Measurements from ENCODE around the gene SELENOM.
"Not testable (repeated sequence)": the region's sequence is repeated elsewhere in the genome, so short reads cannot be mapped to it uniquely, and the experiment has no call there.

SELENOM gene

DNA sequence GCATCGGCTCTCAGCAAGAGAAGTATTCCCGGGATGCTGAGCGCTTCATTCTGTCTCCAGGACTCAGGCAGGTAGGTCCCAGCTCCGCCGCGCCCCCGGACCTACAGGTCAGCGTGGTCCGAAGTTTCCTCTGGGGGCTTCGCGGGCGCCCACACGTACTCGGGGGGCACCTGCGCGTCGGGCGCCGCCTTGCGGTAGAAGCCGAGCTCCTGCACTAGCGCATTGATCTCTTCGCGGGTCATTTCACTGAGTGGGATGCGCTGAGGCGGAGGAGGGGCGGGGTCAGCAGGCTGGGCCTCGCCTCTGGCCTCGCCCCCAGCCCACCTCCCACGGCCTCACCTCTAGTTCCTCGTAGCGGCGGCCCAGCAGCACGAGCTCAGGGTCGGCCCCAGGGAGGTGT, 2.5 kb downstream of the SELENOM start:
- no peak for DNase-seq

DNA sequence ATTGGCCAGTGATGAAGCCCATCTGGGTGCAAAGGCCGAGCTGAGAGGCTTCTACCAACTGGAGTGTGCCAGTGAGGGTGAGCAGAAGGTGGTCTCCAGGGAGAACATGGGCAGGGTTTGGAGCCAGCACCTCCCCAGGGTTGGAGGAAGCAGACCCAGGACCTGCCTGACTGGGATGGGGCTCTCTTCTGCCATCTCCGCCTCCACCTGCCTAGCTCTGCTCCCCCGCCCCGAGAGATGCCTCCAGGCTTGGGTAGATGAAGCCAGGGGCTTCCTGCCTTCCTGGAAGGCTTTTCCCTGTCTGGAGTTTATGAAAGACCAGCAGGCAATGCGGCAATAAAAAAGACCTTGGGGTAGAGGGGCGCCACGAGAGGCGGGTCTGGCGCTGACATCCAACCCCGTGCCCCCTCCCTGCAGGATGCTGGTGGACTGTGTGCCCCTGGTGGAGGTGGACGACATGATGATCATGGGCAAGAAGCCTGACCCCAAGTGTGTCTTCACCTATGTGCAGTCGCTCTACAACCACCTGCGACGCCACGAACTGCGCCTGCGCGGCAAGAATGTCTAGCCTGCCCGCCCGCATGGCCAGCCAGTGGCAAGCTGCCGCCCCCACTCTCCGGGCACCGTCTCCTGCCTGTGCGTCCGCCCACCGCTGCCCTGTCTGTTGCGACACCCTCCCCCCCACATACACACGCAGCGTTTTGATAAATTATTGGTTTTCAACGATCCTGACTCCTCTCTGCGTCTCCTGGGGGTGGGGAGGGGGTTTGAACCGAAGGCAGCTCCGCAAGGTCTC, 3.3 kb downstream of the SELENOM start:
- DNase-seq, result no peak

DNA sequence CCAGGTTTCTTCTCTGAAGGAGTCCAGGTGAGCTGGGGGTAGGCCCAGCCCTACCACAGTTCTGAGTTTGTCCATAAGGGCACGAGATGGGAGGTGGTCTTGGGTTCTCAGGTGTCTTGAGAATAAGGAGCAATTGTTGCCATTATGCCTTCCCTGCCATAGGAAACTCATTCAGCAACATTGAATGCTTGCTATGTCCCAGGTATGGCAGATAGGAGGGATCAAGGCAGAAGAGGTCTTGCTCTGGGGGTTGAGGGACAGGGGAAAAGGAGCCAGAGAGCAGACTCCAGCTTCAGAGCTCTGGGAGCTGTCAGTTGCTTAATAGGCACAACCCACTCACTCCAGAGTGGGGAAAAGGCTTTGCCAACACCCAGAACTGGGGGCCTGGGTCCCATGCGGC, 4.3 kb downstream of the SELENOM start:
- no peak for DNase-seq

DNA sequence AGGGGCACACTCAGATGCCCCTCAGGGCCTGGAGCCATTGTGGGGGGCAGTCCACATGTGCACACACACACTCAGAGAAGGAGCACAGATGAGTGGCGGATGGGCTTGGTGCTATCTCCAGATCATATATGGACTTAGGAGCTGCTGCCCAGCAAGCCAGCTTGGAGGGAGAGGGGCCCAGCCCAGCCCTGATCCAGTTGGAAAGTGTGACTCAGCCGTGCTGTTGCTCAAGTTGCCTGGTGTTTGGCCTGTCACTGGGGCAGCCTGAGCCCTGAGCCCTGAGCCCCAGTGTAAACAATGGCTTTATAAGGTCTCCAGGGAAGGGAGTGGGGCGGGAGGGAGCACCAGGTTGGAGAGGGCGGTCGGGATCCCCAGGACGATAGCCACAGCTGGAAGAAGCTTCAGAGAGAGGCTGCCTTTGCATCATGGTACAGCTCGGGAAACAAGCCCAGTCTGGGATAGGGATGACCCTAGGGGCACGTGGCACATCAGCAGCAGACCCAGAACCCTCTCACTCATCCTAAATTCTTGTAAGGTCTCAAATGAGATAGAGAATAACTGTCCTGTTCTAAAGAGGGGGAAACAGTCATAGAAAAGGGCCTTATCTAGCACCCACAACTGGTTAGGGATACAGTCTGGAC, 4.8 kb downstream of the SELENOM start:
- no peak for DNase-seq

DNA sequence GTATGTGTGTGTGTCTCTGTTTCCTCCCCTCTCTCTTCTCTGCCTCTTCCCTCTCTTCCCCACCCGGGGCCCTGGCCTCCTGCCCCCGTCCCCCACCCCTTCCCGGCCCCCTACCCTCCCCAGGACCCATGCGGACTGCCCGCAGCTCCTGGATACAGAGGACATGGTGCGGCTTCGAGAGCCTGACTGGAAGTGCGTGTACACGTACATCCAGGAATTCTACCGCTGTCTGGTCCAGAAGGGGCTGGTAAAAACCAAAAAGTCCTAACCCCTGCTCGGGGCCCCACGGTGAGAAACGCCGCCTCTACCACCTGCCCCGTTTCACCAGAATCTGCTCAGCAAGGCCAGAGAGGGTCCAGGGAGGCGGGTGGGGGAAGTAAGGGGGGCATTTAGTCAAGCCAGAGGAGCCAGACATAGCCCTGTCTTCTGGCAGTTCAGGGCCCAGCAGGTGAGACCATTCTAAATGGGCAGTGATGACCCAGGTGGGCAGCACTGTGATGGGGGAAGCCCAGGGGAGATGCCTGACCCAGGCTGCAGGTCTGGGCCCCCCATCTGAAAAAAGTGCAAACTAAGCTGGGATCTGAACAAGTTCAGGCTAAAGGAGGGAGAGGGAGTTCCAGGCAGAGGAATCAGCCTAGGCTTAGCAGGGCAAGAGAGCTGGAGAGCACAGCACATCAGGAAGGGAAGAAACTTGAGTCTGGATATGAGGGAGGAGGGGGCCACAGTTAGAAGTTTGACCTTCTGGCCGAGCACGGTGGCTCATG, 6.4 kb downstream of the SELENOM start:
- DNase-seq, result no peak

GRCh38 chr22:31099841-31100761, 7.3 kb downstream of the SELENOM start:
- no peak for DNase-seq

GRCh38 chr22:31099386-31099785, 8.0 kb downstream of the SELENOM start:
- no peak for DNase-seq

- DNase-seq, result no peak
These were observed 8.7 kb downstream of the SELENOM start for GRCh38 chr22:31098632-31099110.

GRCh38 chr22:31097941-31098631, 9.3 kb downstream of the SELENOM start:
- no peak for DNase-seq

GRCh38 chr22:31097539-31097938, 9.8 kb downstream of the SELENOM start:
- not testable (repeated sequence) for DNase-seq

DNA sequence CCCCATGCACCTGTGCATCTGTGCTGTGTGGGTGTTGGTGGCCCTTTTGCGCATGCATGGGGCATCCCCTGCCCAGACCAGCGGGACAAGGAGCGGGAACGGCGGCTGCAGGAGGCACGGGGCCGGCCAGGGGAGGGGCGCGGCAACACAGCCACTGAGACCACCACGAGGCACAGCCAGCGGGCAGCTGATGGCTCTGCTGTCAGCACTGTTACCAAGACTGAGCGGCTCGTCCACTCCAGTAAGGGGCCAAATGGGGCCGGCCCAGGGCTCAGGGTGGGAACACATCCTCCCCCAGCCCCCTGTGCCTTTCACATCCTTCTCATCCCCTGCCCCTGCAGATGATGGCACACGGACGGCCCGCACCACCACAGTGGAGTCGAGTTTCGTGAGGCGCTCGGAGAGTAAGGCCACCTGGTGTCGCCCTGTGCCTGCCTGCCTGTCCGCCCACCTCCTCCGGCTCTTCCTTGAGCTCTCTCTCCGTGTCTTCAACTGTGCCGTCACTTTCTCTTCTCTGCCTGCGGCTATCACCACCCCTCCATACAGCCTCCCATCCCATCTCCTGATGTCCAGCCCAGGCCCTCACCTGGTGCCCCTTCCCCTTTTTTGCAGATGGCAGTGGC, 10.6 kb downstream of the SELENOM start:
- DNase-seq, result no peak

- no peak for DNase-seq
These were observed 11.6 kb downstream of the SELENOM start for GRCh38 chr22:31095637-31096249.

DNA sequence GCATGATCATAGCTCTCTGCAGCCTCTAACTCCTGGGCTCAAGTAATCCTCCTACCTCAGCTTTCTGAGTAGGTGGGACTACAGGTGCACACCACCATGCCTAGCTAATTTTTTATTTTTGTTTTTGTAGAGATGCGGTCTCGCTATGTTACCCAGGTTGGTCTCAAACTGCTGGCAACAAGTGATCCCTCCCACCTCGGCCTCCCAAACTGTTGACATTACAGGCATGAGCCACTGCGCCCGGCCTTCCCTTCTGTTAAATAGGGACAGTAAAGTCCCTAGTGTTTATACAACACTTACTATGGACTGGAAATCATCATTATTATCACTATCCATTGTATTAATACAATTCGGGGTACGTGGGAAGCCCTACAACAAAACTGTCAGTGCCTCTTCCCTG, 12.6 kb downstream of the SELENOM start:
- no peak for DNase-seq

GRCh38 chr22:31094021-31094551, 13.3 kb downstream of the SELENOM start:
- DNase-seq, result no peak

DNA sequence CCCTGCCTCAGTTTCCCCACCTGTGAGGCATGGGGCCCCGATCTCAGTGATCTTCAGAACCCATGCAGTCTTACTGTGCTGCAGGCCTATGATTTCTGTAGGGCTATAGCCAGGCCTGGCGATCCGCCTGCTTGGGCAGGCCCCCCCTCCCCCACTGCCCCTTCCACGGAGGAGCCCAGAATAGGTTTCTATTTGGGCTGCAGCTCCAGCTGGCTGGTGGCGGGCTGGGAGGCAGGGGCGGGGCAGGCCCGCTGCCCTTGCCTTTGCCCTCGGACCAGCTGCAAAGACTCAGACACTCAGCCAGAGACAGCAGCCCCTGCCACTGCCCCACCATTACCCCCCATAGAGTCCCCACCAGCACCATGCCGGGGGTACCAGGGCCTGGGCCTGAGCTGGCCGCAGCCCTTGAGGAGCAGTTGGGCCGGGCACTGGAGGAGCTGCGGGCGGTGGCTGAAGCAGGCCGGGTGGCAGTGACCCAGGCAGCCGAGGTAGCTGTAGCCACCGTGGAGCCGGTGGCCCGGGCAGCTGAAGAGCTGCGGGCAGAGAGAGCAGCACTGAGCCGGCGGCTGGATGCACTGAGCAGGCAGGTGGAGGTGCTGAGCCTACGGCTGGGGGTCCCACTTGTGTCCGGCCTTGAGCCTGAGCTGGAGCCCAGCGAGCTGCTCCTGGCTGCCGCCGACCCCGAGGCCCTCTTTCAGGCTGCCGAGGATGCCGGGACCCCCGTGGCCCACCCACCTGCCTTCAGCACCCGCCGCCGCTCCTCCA, 14.1 kb downstream of the SELENOM start:
- DNase-seq, result no peak

DNA sequence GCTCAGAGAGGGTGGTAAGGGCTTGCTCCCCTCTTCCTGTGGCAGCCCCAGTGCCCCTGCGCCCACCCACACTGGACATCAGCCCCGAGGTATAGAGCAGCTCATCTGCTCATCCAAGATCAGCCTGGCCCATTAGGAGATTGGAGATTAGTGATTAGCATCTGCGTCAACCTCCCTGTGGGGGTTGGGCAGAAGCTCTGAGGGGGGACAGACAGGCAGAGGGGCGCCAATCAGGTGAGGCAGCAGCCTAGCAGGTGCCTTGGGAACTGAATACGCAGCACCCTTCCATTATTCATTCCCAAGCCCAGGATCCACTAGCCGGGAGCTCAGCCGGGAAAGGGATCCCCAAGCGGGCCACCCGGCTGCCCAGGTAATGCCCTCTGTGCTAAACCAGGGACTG, 15.2 kb downstream of the SELENOM start:
- no peak for DNase-seq

GRCh38 chr22:31091106-31091975, 16.0 kb downstream of the SELENOM start:
- no peak for DNase-seq

DNA sequence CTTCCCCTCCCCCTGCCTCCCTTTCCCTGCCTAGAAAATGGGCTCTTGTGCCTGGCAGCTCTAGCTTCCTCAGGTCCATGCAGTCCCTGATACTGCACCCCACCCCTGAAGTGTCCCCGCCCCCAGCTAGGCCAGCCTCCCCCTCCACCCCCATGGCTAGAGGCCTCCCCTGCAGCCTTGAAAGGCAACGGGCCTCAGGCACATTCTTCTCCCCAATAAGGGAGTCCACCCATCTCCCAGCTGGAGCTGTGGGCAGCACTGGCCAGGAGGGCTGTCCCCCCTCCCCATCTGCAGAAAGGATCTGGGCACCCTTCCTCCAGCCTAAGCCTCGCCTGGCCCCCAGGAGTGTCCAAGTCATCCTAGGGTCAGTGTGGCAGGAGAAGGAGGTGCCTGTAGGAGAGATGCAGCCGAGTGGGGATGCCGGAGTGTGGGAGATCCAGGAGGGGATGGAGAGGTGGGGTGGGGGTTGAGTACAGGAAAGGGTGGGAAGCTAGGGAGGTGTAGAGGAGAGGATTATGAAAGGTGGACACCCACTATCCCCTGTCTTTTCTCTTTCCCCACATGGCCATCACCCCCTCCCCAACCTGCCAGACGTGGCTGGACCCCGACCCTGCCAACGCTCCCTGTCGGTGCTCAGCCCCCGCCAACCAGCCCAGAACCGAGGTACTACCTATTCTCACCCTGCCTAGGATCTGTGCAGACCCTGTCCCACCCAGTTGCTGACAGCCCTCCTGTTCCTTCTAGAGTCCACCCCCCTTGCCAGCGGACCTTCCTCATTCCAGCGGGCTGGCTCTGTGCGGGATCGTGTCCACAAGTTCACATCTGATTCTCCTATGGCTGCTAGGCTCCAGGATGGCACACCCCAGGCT, 16.9 kb downstream of the SELENOM start:
- no peak for DNase-seq

Measured in activated T-cell treated with anti-CD3 and anti-CD28 coated beads for 4 hours (primary cell).